PC-9 (cell line): ENCODE measurements around the gene YWHAB. TPM values are rescaled to one million over a fixed set of nuclear protein-coding genes. Genes with fewer than 3 reads are reported as not detected.
A peak's percentile ranks its signal among the peaks of the same experiment; 100 is the strongest.

Experiments used
- BruUV-seq: library from RNA; stranded (reverse); fragments of 400-500 nt; replicated peaks from 2 replicates; lab custom pipeline; 2021; lab: Mats Ljungman, UMichigan
- CTCF ChIA-PET: fragments of 300-600 bp; sonication (Branson Sonifier 250); formaldehyde crosslinking; loops from one replicate; lab custom pipeline; 2022; ENCODE audit warnings: antibody characterized with exemption; lab: Charles Lee
- POLR2A ChIA-PET: fragments of 300-600 bp; sonication (Branson Sonifier 250); formaldehyde crosslinking; loops from one replicate; lab custom pipeline; 2022; ENCODE audit warnings: antibody characterized with exemption; ENCODE audit not compliant: unreplicated experiment; lab: Charles Lee
- DNase-seq, 2 experiments: peaks; one replicate each; pipeline versions ENCODE4 v3.0.0 to v3.0.0-alpha.2; 2015 to 2022; ENCODE audit warnings: mixed read lengths in 1 of 2
- H2AFZ ChIP-seq: fragments of 200-600 bp; sonication (generic); 2 replicates; pipeline ENCODE4 v1.8.1; 2017; ENCODE audit warnings: antibody characterized with exemption
- H3F3A ChIP-seq: fragments of 200-600 bp; sonication (generic); 2 replicates; pipeline ENCODE4 v1.8.1; 2017; ENCODE audit warnings: antibody characterized with exemption, mild to moderate bottlenecking, low read depth; ENCODE audit not compliant: insufficient read depth
- H3K27ac ChIP-seq: fragments of 200-600 bp; sonication (generic); 2 replicates; pipeline ENCODE4 v1.6.1; 2016; ENCODE audit warnings: mixed run types
- H3K27me3 ChIP-seq: fragments of 200-600 bp; sonication (generic); 2 replicates; pipeline ENCODE4 v1.6.1; 2016; ENCODE audit warnings: low read depth, mixed run types; ENCODE audit not compliant: insufficient read depth
- H3K36me3 ChIP-seq: fragments of 200-600 bp; sonication (generic); 2 replicates; pipeline ENCODE4 v1.6.1; 2016; ENCODE audit warnings: low read depth, mixed run types
- H3K4me1 ChIP-seq: fragments of 200-600 bp; sonication (generic); replicated peaks from 2 replicates; pipeline ENCODE4 v1.6.1; 2016; ENCODE audit warnings: mixed run types; ENCODE audit not compliant: insufficient read depth
- H3K4me2 ChIP-seq: fragments of 200-600 bp; sonication (generic); 2 replicates; pipeline ENCODE4 v1.6.1; 2017; ENCODE audit warnings: mixed run types
- H3K4me3 ChIP-seq: fragments of 200-600 bp; sonication (generic); 2 replicates; pipeline ENCODE4 v1.6.1; 2016; ENCODE audit warnings: mixed run types
- H3K79me2 ChIP-seq: fragments of 200-600 bp; sonication (generic); 2 replicates; pipeline ENCODE4 v1.6.1; 2017; ENCODE audit warnings: low read depth, mixed run types
- H3K9me2 ChIP-seq: fragments of 200-600 bp; sonication (generic); 2 replicates; pipeline ENCODE4 v1.8.1; 2017; ENCODE audit warnings: mild to moderate bottlenecking; ENCODE audit not compliant: insufficient read depth
- H3K9me3 ChIP-seq: fragments of 200-600 bp; sonication (generic); 2 replicates; pipeline ENCODE4 v1.8.1; 2016; ENCODE audit warnings: low read depth; ENCODE audit not compliant: insufficient read depth
- H4K20me1 ChIP-seq: fragments of 200-600 bp; sonication (generic); 2 replicates; pipeline ENCODE4 v1.8.1; 2017; ENCODE audit not compliant: insufficient read depth
- EZH2 ChIP-seq: fragments of 200-600 bp; sonication (generic); IDR thresholded peaks from 2 replicates; pipeline ENCODE4 v1.8.0; 2017; ENCODE audit warnings: antibody characterized with exemption, low read depth
- intact Hi-C: fragments of 100-400 bp; cut with micrococcal nuclease; formaldehyde crosslinking; loops from one replicate; pipeline ENCODE4 v1.10.0; 2022; ENCODE audit not compliant: unreplicated experiment
- total RNA-seq: library from RNA; stranded (reverse); gene quantifications from 2 replicates; pipeline ENCODE4 v1.2.3, GENCODE V29; 2021
- TF ChIP-seq, protein P1 (sequence below): fragments of 200-600 bp; sonication (generic); conservative IDR thresholded peaks from 2 replicates; pipeline ENCODE4 v1.6.1; 2017; ENCODE audit warnings: mixed run types, antibody characterized with exemption, mild to moderate bottlenecking, moderate library complexity

The YWHAB gene
- total RNA-seq, 1 experiment from 2014 or later = 249 TPM

DNA sequence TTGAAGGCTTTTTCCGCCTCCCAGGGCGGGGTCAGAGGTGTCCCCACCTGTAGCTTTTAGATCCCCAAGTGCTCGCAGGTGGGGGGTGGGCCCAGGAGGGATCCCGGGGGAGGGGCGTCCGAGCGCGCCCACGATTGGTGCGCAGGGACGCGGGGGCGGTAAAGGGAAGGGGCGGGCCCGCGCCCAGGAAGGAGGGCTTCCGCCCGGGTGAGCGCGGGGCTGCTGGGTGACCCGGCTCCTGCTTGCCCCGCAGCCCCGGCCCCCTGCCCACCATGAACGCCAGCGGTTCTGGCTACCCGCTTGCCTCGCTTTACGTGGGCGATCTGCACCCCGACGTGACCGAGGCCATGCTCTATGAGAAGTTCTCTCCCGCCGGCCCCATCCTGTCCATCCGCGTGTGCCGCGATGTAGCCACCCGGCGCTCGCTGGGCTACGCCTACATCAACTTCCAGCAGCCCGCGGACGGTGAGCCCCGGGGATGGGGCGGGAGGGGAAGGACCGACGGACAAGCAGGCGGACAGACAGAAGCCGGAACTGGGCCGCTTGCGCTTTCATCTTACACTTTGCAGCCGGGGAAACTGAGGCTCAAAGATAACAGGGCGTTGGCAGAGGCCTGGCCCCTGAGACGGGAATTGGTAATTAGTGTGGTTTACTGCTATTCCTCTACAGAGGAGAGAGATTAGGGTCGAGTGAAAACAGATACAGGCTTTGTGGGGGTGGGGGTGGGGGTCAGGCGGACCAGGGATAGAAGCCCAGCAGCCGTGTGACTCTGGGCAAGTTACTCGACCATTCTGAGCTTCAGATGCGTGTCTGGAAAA, 24.6 kb downstream of the YWHAB start, which contains the start of gene PABPC1L:
TSS of gene PABPC1L (plus strand) at position 189 of the 818 bp plus-strand sequence. CDS start at position 273, 84 bp downstream.
- ChIA-PET CTCF (interaction anchor here (0.5 to 1.6 kb wide), 6 partner anchors 35 to 383 kb away, joined by 3 to 8 read pairs (median 4); no protein-coding TSS in a partner anchor), POLR2A (interaction anchor here (0.5 to 0.8 kb wide), 6 partner anchors 36 to 1036 kb away, joined by 4 to 17 read pairs (median 6); no protein-coding TSS in a partner anchor)
- H3K27me3 ChIP-seq = no peaks in the 10 kb centered on the region
- H2AFZ ChIP-seq = peak within 1 kb of the TSS; percentile 81
- no TSS peak for BruUV-seq
- TF ChIP-seq EZH2 = no peak
- TF ChIP-seq, protein P1, sequence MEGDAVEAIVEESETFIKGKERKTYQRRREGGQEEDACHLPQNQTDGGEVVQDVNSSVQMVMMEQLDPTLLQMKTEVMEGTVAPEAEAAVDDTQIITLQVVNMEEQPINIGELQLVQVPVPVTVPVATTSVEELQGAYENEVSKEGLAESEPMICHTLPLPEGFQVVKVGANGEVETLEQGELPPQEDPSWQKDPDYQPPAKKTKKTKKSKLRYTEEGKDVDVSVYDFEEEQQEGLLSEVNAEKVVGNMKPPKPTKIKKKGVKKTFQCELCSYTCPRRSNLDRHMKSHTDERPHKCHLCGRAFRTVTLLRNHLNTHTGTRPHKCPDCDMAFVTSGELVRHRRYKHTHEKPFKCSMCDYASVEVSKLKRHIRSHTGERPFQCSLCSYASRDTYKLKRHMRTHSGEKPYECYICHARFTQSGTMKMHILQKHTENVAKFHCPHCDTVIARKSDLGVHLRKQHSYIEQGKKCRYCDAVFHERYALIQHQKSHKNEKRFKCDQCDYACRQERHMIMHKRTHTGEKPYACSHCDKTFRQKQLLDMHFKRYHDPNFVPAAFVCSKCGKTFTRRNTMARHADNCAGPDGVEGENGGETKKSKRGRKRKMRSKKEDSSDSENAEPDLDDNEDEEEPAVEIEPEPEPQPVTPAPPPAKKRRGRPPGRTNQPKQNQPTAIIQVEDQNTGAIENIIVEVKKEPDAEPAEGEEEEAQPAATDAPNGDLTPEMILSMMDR = no peak
- H3K79me2 ChIP-seq = peaks cover 19% of the 10 kb centered on the region
- peaks cover 13% of the 10 kb centered on the region; the same call in 1 of the 2 replicates for H4K20me1 ChIP-seq
- no peaks in the 10 kb centered on the region for H3K9me3 ChIP-seq
- peaks cover 4% of the 10 kb centered on the region; the same call in 1 of the 2 replicates for H3K4me1 ChIP-seq
- H3F3A ChIP-seq = peaks cover 42% of the 10 kb centered on the region
- H3K27ac ChIP-seq = 0 out of 2 replicates have a peak within 1 kb of the TSS, but pooled peaks have one; percentile 24
- H3K36me3 ChIP-seq = peaks cover 29% of the 10 kb centered on the region
- peak within 1 kb of the TSS; percentile 69 for H3K4me3 ChIP-seq
- H3K9me2 ChIP-seq = no peaks in the 10 kb centered on the region
- intact Hi-C loops = loop anchor here (2.0 to 5.0 kb wide), 3 partner anchors 51 to 382 kb away; partner anchors contain the start of gene TOMM34
- peak within 1 kb of the TSS; percentile 90 for H3K4me2 ChIP-seq
- peak; percentile 76 to 89 for DNase-seq

DNA sequence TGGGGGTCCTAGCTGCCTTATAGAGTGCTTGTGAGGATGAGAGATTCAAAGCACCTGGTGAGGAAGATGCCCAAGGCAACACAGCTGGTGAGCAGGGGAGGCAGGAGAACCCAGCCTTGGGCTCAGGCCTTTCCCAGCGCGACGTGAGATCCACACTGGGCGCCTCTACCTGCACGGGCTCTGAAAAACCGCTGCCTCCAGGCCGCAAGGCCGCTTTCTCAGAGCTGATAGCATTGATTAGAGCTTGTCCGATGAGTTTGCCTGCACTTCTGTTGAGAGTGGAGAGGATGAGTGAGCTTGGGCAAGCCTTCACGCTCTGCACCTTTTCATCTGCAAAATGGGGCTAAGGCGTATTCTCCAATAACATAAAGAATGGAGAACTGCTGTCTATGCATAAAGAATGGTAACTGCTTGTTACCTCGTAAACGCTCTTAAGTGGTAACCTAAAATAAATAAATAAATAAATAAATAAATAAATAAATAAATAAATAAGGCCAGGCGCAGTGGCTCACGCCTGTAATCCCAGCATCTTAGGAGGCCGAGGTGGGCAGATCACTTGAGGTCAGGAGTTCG, 25.3 kb downstream of the YWHAB start:
- intact Hi-C loops = loop anchor here (1.0 to 5.0 kb wide), 4 partner anchors 50 to 382 kb away; partner anchors contain the start of gene TOMM34
- Histone ChIP-seq H3K27ac (peak overlapping the region; percentile 80), H3K4me2 (peak overlapping the region; percentile 90), H2AFZ (peak overlapping the region; percentile 86), H3K4me1 (peaks cover 4% of the 10 kb centered on the region; the same call in 1 of the 2 replicates), H3K4me3 (peak overlapping the region; percentile 69), H3K36me3 (peaks cover 23% of the 10 kb centered on the region), H3K79me2 (peaks cover 19% of the 10 kb centered on the region), H3K27me3 (no peaks in the 10 kb centered on the region), H3K9me2 (no peaks in the 10 kb centered on the region), H3K9me3 (no peaks in the 10 kb centered on the region), H4K20me1 (peaks cover 13% of the 10 kb centered on the region; the same call in 1 of the 2 replicates), H3F3A (peaks cover 38% of the 10 kb centered on the region)
- ChIA-PET POLR2A (interaction anchor here (0.5 kb wide), 1 partner anchor 280 kb away, joined by 3 read pairs; no protein-coding TSS in a partner anchor), CTCF (interaction anchor here (0.5 to 1.6 kb wide), 5 partner anchors 100 to 499 kb away, joined by 3 to 5 read pairs (median 4); no protein-coding TSS in a partner anchor)
- no peak for TF ChIP-seq EZH2
- TF ChIP-seq, protein P1 = no peak
- DNase-seq = peak in 1 of 2 experiments; percentile 41
- BruUV-seq = TSS peak; percentile 70
